HuH-7 (cell line): Measurements from ENCODE around the gene KCNMA1.
"Not testable (repeated sequence)": the region's sequence is repeated elsewhere in the genome, so short reads cannot be mapped to it uniquely, and the experiment has no call there.

Source experiments
- DNase-seq: peaks from one replicate; pipeline ENCODE4 v3.0.0; 2011; ENCODE audit warnings: low spot score

KCNMA1 gene

DNA sequence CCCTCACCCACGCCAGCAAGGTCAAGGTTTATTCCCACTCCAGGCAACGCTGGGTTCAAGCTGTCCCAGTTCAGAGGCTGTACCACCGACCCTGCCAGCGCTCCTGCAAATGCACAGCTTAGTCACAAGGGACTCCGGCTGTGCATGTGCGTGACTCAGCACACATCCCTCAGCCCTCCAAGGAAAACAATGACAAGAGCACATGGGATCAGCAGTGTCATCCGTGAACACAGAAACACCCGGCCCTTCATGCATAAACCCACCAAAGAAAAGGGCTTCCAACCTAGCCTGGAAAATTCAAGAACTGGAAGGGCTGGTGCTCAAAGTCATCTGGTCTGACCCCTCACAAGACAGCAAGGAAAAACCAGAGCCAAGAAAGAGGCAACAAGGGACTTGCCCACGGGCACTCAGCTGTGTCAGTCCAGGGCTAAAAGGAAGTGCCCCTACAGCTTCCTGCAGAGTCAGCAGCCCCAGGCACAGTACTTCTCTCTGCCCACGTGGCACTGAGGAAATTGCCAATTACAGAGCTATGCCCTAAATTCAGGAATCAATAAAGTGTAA lies 106.1 kb downstream of the KCNMA1 start:
- no peak for DNase-seq

DNA sequence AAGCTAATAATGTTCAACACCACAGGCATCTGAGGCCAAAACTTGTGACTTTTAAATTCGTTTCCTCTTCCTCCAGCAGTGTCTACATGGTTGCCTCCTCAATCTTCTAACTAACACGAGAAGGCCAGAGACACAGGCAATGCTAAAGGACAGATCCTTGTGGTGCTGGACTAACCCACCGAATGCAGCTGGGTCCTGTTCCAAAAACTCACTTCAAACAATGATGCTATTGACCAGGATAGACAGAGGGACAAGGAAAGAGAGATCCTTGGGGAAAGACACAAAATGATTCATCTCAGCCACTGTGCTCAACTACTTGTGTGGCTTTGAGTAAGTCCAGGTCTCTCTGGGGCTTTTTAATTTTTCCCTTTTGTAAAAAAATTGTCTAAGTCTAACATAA lies 107.6 kb downstream of the KCNMA1 start:
- DNase-seq, result no peak

DNA sequence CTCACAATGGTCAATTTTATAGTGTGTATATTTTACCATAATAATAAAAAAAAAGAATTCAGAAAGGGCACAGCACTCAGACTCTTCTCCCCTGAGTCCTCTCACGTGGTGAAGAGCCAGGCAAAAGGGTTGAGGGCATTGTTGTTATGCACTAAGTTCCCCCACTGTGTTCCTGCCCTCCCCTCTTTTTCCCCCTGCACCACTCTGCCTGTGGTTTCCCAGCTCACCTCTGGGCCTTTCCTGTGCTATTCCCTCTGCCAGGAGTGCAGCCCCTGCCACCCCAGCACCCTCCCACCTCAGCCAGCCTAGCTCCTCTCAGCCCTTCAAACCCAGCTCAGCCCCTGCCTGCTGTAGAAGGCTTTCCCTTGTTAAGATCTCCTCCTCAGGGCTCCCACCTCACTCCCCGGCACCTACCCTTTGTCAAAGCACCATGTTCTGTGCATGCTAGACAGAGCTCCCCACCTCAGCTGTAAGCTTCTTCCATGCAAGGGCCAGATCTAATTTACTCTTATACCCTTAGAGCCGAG lies 108.5 kb downstream of the KCNMA1 start:
- DNase-seq, result no peak

DNA sequence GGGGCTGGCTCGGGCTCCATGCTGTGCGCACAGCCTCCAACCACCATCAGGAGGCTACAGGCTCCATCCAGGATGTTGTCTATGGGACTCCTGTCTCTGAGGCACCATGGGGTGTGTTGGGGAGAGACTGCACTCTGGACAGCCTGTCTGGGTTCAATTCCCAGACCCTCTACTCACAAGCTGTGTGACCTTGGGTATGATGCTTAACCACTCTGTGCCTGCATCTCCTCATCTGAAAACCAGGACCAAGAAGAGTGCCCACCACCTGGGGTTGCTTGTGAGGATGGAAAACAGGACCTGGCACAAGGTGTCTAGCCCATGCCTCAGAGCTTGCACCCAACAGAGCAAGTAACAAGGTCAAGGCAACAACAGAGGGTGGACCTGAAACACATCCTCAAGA lies 109.8 kb downstream of the KCNMA1 start:
- DNase-seq, result no peak

DNA sequence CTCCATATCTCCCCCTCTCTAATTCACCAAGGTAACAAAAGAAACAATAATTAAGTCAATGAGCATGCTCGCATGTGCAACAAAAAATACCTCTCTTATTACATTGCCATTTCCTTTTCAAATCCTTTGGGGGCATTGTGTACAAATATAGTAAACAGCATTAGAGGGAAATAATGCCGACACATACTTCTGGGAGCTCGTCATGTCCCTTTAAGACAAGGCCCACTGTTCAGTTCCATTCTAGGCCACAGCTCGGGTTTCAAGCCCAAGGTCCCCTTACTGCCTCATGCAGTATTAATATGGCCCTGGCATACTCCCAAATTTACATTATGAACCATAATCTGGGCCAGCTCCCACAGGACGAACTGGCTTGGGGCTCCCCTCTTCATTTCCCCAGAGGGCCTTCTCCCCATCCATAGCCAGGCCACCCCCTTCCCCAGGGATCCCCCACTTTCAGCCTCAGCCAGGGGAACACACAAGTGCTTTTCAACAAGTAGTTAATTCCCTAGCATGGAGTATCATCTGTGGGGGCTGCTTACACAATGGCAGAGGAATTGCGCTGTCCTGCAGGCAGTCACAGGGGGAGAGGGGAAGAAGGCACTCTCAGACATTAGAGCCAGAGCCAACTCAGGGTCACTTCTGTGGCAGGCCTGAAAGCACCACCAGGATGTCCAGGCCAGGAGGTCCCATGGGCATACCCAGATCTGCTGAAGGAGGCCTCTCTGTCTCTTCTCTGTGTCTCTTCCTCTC lies 110.6 kb downstream of the KCNMA1 start:
- no peak for DNase-seq

DNA sequence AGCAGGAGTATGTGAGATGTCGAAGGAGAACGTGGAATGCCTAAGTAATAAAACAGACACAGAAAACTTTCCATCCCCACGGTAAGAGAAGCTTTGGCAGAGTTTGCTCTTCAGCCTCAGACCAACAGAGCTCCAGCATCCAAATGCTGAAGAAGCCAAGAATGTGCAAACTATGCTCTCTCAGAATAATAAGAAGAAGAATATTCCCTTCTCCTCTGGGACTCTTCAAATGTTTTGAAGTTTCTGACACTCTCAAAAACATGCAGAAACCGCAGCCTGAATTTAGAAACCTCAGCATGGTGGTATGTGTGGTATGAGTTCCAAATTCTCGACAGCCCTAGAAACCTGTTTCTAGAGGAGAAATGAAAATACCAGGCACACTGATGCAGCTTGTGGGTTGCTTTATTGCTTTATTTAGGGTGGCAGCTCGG lies 113.3 kb downstream of the KCNMA1 start:
- DNase-seq, result no peak

DNA sequence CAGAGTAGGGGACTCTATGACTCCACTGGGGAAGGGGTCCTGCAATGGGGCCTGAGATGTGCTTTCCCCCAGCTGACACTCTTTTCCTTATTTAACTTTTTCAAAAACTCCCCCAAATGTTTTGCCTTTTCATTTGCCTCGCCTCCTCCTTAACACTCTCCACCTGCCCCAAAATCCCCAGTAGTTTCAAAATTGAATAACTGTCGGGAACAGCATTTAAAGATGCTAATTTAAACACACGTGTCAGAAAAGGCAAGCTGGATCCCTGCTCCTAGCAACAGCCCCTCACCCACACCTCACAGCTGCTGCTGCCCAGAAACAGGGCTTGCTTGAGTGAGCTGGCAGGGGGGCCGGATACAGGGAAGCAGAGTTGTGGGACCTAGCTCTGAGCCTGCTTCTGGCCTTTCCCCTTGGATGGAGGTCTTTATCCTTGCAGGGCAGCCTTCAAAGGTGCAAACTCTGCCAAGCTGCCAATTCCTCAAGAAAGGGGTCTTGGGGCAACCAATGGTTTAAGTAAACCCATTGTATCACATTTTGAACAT lies 115.3 kb downstream of the KCNMA1 start:
- no peak for DNase-seq

DNA sequence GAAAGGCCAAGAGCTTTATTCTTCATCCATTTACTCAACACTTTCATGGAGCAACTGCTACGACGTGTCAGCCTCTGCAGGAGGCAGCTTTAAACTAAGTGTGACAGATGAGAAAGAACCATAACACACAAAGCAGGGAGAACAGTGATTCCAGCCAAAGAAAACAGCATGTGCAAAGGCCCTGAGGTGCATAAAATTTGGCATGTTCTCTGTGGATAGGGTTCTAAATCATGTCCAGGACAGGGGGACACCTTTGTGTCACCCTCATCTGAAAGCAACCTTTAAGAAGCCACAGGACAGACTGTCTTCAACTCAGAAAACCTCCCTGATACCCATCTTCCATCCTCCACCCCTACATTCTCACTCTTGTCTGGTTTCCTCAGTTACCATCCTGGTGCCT lies 116.6 kb downstream of the KCNMA1 start:
- DNase-seq, result no peak

DNA sequence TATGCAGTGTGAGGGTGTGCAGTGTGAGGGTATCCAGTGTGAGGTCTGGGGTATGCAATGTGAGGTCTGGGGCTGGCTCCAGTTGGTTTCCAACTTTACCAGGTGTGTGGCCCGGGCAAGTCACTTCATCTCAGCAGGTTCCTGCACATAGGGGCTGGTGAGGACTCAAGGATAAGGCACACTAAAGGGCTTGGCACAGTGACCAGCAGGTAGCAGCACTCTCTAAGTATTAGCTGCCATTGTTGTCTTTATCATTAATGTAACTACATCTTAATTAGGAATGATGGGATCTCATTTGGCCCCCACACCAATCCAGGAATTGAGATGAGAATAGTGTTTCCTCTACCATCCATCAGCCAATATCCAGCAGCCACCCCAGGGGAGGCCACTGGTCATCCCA lies 117.3 kb downstream of the KCNMA1 start:
- DNase-seq, result no peak

DNA sequence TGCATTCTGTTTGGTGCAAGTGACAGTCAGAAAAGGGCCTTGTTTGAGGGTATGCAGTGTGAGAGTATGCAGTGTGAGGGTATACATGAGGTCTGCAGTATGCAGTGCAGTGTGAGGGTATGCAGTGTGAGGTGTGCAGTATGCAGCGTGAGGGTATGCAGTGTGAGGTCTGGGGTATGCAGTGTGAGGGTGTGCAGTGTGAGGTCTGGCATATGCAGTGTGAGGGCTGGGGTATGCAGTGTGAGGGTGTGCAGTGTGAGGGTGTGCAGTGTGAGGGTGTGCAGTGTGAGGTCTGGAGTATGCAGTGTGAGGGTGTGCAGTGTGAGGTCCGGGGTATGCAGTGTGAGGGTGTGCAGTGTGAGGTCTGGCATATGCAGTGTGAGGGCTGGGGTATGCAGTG lies 117.8 kb downstream of the KCNMA1 start:
- DNase-seq, result not testable (repeated sequence)

DNA sequence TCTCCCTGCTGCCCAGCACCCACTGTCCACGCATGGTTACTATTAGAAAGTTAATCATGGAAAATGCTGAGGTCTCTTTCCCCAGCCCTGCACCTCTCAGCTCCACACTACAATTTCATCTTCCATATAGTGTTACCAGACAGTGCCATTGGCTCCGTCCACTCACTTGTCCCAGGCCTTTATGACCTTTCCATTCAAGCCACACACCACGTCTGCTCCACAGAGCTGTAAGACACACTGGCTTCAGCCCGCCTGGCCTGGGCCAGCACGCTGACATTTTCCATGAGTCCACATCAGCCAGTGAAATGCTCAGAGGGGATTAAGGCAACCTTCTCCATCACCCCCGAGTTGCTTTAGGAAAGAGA lies 118.7 kb downstream of the KCNMA1 start:
- no peak for DNase-seq

DNA sequence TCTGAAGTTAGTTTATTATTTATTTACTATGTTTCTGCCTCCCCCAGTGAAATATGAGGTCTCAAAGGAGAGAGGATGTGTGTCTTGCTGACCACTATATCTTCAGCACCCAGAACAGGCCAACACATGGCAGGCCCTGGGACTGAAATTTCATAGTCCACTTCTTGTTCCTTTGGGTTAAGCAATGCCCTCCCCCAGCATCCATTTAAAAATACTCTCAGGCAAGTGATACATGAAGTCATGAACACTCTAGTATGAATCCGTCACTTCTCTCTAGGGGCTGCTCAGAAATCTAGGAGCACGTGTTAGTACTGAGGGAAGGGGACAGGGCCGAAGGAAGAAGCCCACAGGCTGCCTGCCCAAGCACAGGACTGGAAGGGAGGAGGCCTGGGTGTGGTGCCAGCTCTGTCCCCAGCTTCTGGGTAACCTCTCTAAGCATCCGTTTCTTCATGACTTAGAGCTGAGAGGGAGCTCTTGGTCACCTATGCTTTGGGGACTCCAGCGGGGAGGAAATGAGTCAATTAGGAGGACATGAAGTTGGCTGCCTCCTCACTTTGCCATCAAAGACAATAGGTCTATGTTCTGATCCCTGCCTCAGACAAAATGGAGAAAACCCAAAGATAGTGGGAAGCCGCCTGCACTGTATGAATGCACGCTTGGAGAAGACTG lies 119.2 kb downstream of the KCNMA1 start:
- DNase-seq, result no peak

DNA sequence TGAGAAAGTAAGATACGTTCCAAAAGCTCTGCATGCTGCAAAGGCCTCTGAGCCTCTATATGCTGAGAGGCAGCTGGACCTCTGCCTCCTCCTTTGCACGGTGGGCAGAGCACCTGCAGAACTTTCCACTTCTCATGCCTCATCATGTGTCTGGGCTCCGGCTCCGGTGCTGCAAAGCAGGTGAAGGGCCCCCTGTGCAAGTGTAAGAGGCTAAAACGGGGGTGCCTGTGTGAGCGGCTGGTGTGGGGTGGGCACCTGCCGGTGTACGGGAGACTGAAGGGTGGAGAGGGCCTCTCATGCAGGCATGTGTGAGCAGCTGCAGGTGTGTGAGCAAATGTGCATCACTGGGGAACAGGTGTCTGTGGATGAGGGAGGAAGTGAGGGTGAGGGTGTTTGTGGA lies 121.0 kb downstream of the KCNMA1 start:
- no peak for DNase-seq

DNA sequence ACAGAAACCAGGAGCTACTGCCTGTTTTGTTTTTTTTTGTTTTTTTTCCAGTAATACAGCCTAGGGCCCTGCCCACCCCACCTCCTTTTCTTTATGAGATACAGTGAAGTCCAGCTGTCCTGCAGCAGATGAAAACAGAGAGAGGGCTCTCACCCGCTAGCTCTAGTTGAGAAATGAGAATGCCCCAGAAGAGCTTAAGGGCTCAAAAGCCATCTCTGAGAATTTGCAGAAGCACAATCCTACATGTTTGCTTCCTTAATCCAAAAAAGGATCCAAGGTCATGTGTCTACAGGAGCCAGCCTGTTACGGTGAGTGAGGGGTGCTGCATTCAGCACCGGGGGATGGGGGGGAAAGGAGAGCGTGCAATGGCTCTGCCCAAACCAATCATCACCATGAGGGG lies 122.7 kb downstream of the KCNMA1 start:
- no peak for DNase-seq

DNA sequence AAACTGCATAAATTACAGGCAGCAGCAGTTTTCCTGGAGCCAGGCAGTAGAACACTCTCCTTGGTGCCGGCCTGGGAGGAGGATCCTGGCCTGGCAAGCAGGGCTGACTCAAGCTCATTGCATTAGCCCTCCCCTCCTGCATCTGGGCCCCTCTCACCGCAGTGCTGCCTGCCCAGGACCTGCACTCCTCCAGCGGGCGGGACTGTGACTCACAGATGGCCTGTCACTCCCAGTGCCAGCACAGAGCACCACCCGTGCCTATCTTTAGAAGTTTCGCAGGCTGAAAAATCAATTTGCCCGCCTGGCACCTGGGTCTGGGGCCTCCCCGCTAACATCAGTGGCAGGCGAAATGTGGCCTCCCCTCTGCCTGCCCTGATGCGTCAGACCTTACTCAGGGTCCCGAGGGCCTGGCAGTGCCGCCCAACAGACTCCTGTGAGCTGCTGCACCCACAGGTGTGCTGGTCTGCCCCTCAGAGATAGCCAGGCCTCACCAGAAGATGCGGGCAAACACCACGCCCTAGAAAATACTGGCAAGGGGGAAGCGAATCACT lies 123.8 kb downstream of the KCNMA1 start:
- no peak for DNase-seq

DNA sequence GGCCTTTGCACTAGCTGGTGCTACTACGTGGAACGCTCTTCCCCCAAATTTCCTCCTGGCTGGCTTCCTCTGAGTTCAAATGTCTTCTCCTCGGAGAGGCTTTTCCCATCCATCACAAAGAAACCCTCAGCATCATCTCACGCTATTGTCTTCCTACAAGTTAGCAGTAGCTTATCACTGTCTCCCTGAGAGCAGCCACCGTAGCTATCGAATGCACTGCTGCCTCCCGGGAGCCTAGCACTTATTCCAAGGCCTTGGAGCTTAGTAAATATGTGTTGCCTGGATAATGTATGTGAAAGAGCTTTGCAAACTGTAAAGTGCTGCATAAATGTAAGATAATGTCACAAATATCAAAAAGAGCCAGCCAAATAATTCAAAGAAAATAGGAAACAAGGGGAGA lies 124.4 kb downstream of the KCNMA1 start:
- no peak for DNase-seq

DNA sequence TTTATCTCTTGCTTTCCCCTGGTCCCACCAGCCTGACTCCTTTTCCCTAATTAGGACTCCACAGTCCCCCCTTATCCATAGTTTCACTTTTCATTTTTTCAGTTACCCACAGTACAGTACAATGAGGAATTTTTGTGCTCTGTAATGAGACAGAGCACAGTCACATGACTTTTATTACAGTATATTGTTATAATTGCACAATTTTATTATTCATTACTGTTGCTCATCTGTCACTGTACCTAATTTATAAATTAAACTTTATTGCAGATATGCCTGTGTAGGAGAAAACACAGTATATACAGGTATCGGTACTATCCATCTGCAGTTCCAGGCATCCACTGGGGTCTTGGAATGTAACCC lies 125.4 kb downstream of the KCNMA1 start:
- DNase-seq, result no peak

DNA sequence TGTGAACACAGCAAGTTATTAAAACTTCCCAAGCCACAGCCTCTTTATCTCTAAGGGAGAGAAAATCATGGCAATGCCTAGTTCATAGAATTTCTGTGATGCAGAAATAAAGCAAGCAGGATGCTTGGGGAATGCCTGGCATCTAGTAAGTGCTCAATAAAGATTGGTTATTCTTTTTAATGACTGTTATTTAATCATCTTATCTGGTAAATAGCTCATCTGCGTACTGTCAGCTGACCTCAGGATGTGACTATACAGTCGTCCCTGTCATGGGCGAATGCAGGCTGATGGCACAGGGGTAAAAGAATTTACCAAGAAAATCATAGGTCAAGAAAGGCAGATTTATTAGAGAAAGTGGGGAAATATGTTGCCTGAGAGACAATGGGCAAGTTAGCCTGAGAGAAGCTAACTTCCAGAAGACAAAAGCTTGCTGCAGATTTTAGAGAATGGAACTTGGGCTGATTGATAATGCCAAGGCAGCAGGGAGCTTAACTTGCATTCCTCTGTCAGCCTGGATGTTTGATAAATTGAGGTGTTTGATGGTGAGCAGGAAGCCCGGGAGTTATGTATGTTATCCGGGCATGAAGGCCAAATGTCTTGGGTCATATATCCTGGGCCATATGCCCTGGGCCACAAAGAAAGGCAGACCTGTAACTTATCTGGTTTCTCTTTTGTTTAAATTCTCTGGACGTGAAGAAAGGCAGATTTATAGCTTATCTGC lies 126.0 kb downstream of the KCNMA1 start:
- no peak for DNase-seq

DNA sequence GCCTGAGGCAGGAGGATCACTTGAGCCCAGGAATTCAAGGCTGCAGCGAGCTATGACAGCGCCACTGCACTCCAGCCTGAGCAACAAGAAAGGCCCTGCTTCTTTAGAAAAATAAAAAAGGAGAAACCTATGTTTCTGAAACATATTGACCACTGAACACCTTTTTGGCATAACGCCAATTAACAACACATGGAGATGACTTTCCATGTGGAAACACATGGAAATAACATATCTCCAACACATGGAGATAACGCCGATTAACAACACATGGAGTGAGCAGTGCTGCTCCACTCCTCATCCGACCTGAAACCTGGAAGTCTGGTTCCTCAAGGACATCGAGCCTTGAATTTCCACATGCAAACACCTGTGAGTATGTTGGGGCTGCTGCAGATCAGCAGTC lies 126.9 kb downstream of the KCNMA1 start:
- DNase-seq, result no peak

DNA sequence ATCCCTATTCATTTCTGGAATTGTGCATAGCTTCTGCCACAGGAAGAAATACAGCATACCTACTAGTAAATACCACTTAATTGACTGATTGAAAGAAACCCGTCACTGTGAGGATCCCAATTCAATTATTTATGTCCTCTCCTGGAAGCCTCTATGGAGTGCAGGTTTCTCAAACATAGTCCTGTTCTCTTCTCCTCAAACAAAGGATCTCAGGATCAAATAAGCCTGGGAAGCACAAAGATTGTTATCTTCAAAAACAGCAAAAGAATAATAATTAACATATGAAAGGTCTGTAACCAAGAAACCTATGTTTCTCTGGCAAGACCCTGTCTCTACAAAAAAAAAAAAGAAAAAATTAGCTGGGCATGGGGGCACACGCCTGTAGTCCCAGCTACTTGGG lies 127.3 kb downstream of the KCNMA1 start:
- no peak for DNase-seq

DNA sequence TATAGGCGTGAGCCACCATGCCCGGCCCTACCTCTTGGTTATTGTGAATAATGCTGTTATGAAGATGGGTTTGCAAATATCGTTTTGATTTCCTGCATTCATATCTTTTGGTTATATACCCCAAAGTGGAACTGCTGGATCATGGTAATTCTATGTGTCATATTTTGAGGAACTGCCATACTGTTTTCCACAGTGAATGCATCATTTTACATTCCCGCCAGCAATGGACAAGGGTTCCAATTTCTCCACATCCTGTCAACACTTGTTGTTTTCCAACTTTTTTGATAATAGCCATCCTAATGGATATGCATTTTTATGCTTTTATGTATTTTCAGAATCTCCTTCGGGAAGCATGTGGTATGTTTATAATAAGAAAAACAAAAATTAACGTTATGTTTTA lies 128.2 kb downstream of the KCNMA1 start:
- no peak for DNase-seq

DNA sequence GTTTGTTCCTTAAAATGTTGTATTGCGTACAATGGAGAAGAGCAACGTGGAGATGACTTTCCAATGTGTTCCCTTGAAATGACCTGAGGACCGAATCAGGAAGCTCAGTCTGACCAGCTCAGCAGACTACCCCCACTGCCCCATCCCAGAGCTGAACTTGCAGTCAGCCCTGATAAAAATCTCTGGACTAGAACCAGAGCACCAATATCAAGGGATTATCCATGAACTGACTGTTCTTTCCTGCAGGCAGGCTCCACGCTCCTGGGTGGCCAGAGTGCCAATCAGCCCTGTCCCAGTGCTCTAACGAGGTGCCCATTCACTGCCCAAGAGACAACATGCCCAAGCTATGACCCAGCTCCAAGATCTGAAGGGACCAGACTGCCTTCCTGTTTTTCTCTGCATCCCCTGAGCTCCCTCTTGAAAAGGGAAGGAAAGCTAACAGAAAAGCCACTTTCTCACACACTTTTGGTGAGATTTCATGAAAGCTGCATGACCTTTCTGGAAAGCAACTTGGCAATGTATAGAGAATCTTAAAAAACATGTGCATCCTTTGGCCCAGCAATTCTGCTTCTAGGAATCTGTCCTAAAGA lies 130.2 kb downstream of the KCNMA1 start:
- no peak for DNase-seq
